ENCODE results near the gene MT1F. TPM values are rescaled to one million over a fixed set of nuclear protein-coding genes. Genes with fewer than 3 reads are reported as not detected.

The MT1F gene
- polyA plus RNA-seq, 1 donor (not counting 4 experiments of a cell fraction or from before 2014, with no cell fraction given): 2.3 TPM

GRCh38 chr16:56625140-56625942, 32.4 kb upstream of the MT1F start, which contains the start of gene MT1E:
TSS of gene MT1E (plus strand) at chr16:56625781. CDS start at chr16:56625852, 71 bp downstream.
- H3K27ac ChIP-seq (ENCODE audit: control insufficient read depth, insufficient read depth, low read length): peak within 1 kb of the TSS; percentile 57
- H4K20me1 ChIP-seq (ENCODE audit: control insufficient read depth, extremely low read depth, insufficient read depth, low read length): peaks cover 3% of the 10 kb centered on the region
- H3K4me3 ChIP-seq (ENCODE audit: control insufficient read depth in 2 of 3, extremely low read depth in 1 of 3, insufficient read depth in 2 of 3, low read depth in 1 of 3, low read length in 3 of 3): peak within 1 kb of the TSS; percentile 45 to 78 (median 67)
- dilution Hi-C loops (cut with MboI; ENCODE audit: extremely low pct_ligation_motif_present, low sequenced_read_pairs): no loop called here
- no peak for DNase-seq (ENCODE audit: low read depth, low spot score)
- no peak for FAIRE-seq
- H3K27me3 ChIP-seq (ENCODE audit: control insufficient read depth, extremely low read depth, insufficient read depth, low read length): no peaks in the 10 kb centered on the region
- peak within 1 kb of the TSS; percentile 91 for H3K4me2 ChIP-seq (ENCODE audit: control insufficient read depth, extremely low read depth, insufficient read depth, low read depth, low read length)
- H3K36me3 ChIP-seq (ENCODE audit: control insufficient read depth in 2 of 2, extremely low read depth in 1 of 2, insufficient read depth in 2 of 2, low read length in 2 of 2): no peaks in the 10 kb centered on the region
- H3K4me1 ChIP-seq (ENCODE audit: control insufficient read depth, extremely low read depth, insufficient read depth, low read length): peaks cover 10% of the 10 kb centered on the region
- H2AFZ ChIP-seq (ENCODE audit: control insufficient read depth, low read length): peak within 1 kb of the TSS; percentile 69
- H3K9ac ChIP-seq (ENCODE audit: control insufficient read depth, extremely low read depth, insufficient read depth, low read length): peak within 1 kb of the TSS; percentile 69
- H3K9me1 ChIP-seq (ENCODE audit: control insufficient read depth, extremely low read depth, insufficient read depth, low read length): no peaks in the 10 kb centered on the region
- TF ChIP-seq CTCF (optimal IDR thresholded peaks at IDR 0.05 in 1 of 3, IDR thresholded peaks at IDR 0.05 in 1 of 3, conservative IDR thresholded peaks at IDR 0.05 in 1 of 3; ENCODE audit: extremely low read depth in 1 of 3, insufficient read depth in 2 of 3, low read length in 3 of 3) (no peak), EZH2 (IDR thresholded peaks at IDR 0.05; ENCODE audit: low read length) (no peak)
- peaks cover 9% of the 10 kb centered on the region for H3K79me2 ChIP-seq (ENCODE audit: control insufficient read depth, insufficient read depth, low read length)
- no peaks in the 10 kb centered on the region for H3K9me3 ChIP-seq (ENCODE audit: control insufficient read depth, low read depth, low read length)

- dilution Hi-C loops (cut with MboI; ENCODE audit: extremely low pct_ligation_motif_present, low sequenced_read_pairs): no loop called here
- Histone ChIP-seq H4K20me1 (ENCODE audit: control insufficient read depth, extremely low read depth, insufficient read depth, low read length) (peaks cover 3% of the 10 kb centered on the region), H3K36me3 (ENCODE audit: control insufficient read depth in 2 of 2, extremely low read depth in 1 of 2, insufficient read depth in 2 of 2, low read length in 2 of 2) (no peaks in the 10 kb centered on the region), H3K4me3 (ENCODE audit: control insufficient read depth in 2 of 3, extremely low read depth in 1 of 3, insufficient read depth in 2 of 3, low read depth in 1 of 3, low read length in 3 of 3) (peak overlapping the region; percentile 45 to 78 (median 67)), H3K4me1 (ENCODE audit: control insufficient read depth, extremely low read depth, insufficient read depth, low read length) (peaks cover 10% of the 10 kb centered on the region), H3K9me1 (ENCODE audit: control insufficient read depth, extremely low read depth, insufficient read depth, low read length) (no peaks in the 10 kb centered on the region), H3K4me2 (ENCODE audit: control insufficient read depth, extremely low read depth, insufficient read depth, low read depth, low read length) (peak overlapping the region; percentile 91), H3K9ac (ENCODE audit: control insufficient read depth, extremely low read depth, insufficient read depth, low read length) (peak overlapping the region; percentile 69), H3K79me2 (ENCODE audit: control insufficient read depth, insufficient read depth, low read length) (peaks cover 9% of the 10 kb centered on the region), H3K27me3 (ENCODE audit: control insufficient read depth, extremely low read depth, insufficient read depth, low read length) (no peaks in the 10 kb centered on the region), H3K9me3 (ENCODE audit: control insufficient read depth, low read depth, low read length) (no peaks in the 10 kb centered on the region), H3K27ac (ENCODE audit: control insufficient read depth, insufficient read depth, low read length) (peak overlapping the region; percentile 57), H2AFZ (ENCODE audit: control insufficient read depth, low read length) (no peak overlapping the region)
- no peak for TF ChIP-seq CTCF (optimal IDR thresholded peaks at IDR 0.05 in 1 of 3, IDR thresholded peaks at IDR 0.05 in 1 of 3, conservative IDR thresholded peaks at IDR 0.05 in 1 of 3; ENCODE audit: extremely low read depth in 1 of 3, insufficient read depth in 2 of 3, low read length in 3 of 3)
- TF ChIP-seq EZH2 (IDR thresholded peaks at IDR 0.05; ENCODE audit: low read length): no peak
- no peak for FAIRE-seq
- DNase-seq (ENCODE audit: low read depth, low spot score): no peak
Measured at GRCh38 chr16:56625943-56626654, 31.7 kb upstream of the MT1F start.
